Measurements from ENCODE around the gene TRIM15. TPM values are rescaled to one million over a fixed set of nuclear protein-coding genes. Genes with fewer than 3 reads are reported as not detected.

The TRIM15 gene
- total and polyA plus RNA-seq, 9 of the 15 experiments (the other 6 are each of a cell fraction or from before 2014, with no cell fraction given), result 0.06 to 2.6 (median 0.83) TPM

DNA sequence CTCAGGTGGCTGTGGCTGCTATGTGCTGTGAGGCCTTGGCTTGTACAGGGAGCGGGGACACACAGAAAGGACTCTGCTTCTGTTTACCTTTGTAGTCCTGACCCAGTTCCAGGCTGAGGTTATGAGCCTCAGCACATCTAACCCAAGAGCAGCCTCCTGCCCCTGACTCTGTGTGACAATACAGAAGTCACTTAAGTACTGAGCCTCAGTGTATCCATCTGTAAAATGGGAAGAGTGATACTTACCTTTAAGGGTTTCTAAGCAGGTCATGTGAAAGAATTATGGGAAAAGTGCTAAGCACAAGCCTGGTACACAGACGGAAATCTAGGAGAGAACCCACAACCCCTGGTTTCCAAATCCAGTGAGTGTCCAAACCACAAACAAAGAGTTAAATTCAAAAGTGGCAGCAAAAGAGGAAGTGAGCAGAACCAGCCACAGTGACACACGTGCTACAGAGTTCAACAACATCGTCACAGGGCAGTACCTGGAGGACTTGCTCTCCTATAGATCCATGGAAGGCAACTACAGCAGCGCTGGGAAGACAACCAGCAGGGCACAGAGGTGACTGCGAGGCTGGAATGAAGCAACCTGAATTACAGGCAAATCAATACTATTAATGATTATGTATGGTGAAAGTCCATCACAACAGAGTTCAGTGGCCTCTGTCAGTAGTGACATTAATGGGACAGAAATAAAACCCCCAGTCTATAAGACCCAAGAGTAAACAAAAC, 37.4 kb downstream of the TRIM15 start (continued):
- TF ChIP-seq KDM5B (IDR thresholded peaks at IDR 0.05; ENCODE audit: insufficient replicate concordance, low read depth, low read length) (no peak), MEF2D (tag; conservative IDR thresholded peaks at IDR 0.05; ENCODE audit: low read depth) (no peak), CBX8 (IDR thresholded peaks at IDR 0.05; ENCODE audit: borderline replicate concordance, extremely low read depth, low read depth, low read length, poor library complexity, severe bottlenecking) (no peak), ZNF165 (CRISPR knock-in tag; IDR thresholded peaks at IDR 0.05; ENCODE audit: borderline replicate concordance) (no peak), ZNF561 (CRISPR knock-in tag; conservative IDR thresholded peaks at IDR 0.05) (no peak), HNRNPUL1 (IDR thresholded peaks at IDR 0.05; ENCODE audit: low read length) (no peak), CEBPG (CRISPR knock-in tag; IDR thresholded peaks at IDR 0.05) (no peak), CEBPG (tag; conservative IDR thresholded peaks at IDR 0.05 in 1 of 2, IDR thresholded peaks at IDR 0.05 in 1 of 2) (no peak), ILF3 (IDR thresholded peaks at IDR 0.05; ENCODE audit: borderline replicate concordance) (no peak), XRCC5 (IDR thresholded peaks at IDR 0.05; ENCODE audit: low read depth, low read length) (no peak), MCM5 (IDR thresholded peaks at IDR 0.05; ENCODE audit: low read depth) (no peak), CHD4 (IDR thresholded peaks at IDR 0.05; ENCODE audit: insufficient read depth, insufficient replicate concordance, low read depth, low read length, poor library complexity, severe bottlenecking) (peak; percentile 91), FOXK2 (conservative IDR thresholded peaks at IDR 0.05 in 1 of 2, IDR thresholded peaks at IDR 0.05 in 1 of 2; ENCODE audit: low read depth in 2 of 2) (no peak), TAF7 (tag; IDR thresholded peaks at IDR 0.05) (no peak), ZBTB9 (CRISPR knock-in tag; IDR thresholded peaks at IDR 0.05) (no peak), ASH1L (IDR thresholded peaks at IDR 0.05; ENCODE audit: borderline replicate concordance, low read depth, partially characterized antibody) (no peak), BCOR (IDR thresholded peaks at IDR 0.05) (peak; percentile 96), GABPA (tag; conservative IDR thresholded peaks at IDR 0.05; ENCODE audit: low read depth) (no peak), LCOR (CRISPR knock-in tag; IDR thresholded peaks at IDR 0.05) (no peak), ADNP (tag; IDR thresholded peaks at IDR 0.05) (peak; percentile 86), CTCFL (IDR thresholded peaks at IDR 0.05; ENCODE audit: borderline replicate concordance, insufficient read depth, low read depth, low read length, poor library complexity, severe bottlenecking) (no peak), SNAPC5 (CRISPR knock-in tag; IDR thresholded peaks at IDR 0.05) (no peak)

Data from K562 (cell line).